ENCODE measurements around the gene NKIRAS2.

NKIRAS2 gene

DNA sequence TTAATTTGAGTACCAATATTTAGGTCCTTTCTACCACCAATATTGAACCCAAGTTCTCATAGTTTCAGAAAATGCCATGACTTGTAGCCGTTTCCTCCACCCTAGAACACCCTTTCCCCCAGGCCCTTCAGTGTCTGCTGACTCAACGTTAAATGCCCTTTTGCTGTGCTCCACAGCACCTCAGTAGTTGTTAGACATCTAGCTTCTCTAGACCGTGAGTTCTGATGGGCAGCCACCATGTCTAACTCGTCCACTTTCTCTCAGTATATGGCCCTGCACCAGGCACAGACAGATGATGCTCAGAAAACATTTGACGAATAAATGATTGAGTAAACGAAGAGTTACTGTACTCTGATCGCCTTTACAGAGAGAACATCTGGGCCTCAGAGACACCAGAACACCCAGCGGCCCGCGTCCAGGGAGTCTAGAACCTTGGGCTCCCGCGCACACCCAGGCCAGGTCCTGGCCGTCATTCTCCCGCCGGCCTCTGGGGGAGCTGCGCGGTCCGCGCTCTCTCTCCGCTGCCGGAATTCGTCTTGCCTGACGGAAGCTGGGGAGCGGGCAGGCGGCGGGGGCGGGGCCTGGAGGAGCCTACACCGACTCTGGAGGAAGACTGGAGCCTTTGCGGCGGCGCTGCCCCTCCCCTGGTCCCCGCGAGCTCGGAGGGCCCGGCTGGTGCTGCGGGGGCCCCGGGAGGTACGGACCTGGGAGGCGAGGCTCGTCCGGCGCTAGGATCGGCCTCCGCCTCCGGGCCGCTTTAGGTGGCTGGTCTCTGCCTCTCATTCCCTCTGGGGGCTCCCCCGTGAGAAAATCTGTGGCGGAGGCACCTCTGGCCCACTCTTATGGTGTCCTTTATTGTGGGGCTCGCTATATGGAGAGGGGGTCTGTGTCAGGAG is at the start of gene NKIRAS2:
TSS of gene NKIRAS2 (plus strand) at position 582 of the 896 bp plus-strand sequence. CDS start 1,488 bp downstream, outside the sequence.
- peak; percentile 93 for DNase-seq

DNA sequence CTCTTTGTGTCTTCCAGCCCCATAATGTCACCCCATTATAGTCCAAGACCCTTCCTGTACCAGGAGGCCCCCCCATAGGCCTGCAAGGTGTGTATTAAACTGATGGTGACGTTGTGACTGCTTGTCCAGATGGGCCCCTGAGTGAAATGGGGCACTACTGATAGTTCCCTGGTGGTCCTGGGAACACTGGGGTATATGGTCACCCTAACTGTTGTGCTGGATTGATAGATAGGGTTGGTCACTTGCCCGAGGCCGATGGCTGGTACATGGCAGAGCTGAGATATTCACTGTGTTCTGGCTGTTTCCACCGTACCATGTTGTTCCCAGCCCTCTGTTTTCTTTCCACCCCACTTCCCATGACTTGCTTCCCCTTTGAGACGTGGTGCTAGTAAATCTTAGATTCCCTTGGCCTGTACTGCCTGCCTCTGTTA is 49.0 kb upstream of the NKIRAS2 start:
- no peak for DNase-seq

DNA sequence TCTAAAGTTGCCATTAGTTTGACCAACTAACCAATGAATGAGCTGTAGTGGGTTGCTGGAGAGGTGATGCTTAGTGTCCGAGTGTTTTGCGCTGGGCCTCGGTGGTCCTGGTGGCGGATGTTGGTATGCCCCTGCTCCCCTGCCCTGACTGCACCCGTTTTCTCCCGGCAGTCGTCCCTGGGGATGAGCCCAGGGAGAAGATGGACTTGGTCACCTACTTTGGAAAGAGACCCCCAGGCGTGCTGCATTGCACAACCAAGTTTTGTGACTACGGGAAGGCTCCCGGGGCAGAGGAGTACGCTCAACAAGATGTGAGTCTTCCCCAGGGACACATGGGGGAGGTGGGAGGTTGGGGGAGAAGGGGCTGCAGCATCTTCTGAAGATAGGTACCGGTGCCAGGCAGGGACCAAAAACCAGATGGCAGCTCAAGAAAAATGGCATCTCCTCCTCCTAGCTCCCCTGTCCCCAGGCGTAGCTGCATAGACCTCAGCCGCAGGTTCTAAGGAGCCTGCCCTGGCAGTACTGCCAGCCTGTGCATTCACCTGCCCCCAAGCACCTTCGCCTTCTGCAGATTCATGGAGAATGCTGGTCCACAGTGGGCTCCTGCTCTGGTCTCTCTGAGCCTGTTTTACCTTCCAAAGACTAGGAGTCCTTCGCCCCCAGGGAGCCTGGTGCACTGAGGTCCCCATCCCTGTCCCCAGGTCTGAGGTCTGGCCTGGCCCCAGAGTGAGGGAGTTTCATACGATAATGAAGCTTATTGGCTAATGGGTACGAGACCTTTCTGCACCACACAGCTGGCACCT is 48.0 kb upstream of the NKIRAS2 start:
- DNase-seq = no peak

DNA sequence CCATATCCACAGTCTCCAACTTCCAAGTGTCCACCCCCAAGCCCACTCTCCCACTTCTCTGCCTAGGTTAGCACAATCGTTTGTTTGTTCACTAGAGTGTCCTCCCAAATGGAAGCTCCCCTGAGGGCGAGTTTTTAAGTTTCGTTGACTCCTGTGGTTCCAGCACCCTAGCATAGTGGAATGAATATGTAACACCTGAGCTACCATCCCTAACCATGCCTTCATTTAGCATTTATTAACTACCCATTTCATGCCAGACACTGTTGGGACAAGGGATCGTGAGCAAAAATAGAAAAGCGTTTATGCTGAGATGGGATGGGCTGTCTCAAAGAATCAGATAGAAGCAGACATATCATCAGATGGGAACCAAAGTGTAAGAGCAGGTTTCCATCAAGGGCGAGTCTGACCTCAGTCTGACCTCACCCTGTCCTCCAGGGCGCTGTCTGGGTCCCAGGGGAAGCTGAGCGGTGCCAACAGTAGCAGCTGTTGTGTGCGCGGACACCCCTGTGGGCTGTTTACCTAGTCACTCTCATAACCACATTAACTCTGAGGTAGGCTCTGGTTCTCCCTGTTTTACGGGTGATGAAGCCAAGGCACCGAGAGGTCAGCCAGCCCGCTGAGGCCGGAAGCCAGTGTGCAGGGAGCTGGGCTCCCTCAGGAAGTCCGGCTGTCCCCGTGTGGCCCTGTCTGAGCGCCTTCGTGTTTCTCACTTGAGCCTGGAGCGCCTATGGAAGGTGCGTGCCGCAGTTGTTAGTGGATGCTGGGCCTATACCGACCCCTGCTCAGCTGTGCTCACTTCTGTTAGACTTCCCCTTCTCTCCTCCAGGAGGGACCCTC is 47.1 kb upstream of the NKIRAS2 start:
- no peak for DNase-seq

- DNase-seq = no peak
These were observed 46.5 kb upstream of the NKIRAS2 start for GRCh38 chr17:41973408-41973811.

- DNase-seq = no peak
These were observed 45.9 kb upstream of the NKIRAS2 start for GRCh38 chr17:41974031-41974430.

- DNase-seq = no peak
These were observed 45.2 kb upstream of the NKIRAS2 start for GRCh38 chr17:41974658-41975057.

DNA sequence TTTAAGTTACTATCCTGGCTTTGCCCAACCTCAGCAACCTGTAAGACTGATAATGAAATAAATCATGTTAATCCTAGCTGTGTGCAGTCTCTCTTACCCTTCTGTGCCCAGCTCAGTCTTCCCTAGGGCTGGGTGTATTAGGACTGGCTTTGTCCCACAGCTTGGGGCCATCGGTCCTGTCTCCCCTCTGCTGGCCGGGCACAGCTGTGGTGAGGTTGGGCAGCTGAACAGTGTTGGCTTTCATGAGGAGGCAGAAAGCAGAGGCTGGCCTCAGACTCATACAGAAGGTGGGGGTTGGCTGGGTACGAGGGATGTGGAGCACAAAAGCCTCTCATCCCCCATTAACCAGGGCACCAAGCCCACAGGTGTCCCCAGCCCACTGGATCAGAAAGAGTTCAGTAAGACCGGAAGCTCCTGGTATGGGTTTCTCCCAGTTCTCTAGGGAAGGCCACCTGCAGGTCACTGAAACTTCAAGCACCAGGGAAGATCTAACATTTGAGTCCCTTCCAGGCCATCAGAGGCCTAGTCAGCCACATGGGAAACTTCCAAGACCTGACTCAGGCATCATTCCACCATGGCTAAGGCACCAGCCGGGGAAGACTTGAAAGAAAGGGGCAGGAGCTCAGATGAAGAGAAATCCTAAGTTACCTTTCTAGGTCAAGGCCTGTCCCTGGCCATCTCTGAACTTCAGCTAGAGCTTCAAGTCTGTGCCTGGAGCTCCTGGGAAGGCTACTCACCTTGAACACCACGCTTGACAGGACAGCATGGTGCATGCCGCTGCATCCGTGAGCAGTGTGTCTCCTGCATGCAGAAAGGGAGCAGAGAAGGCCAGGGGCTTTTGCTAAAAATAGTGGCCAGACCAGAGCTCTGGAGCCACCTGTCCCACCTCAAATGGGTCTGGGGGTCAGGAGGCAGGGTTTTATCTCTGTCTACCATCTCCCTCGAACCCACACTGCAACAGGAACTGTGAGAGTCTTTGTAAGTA is 44.5 kb upstream of the NKIRAS2 start:
- DNase-seq = no peak

DNA sequence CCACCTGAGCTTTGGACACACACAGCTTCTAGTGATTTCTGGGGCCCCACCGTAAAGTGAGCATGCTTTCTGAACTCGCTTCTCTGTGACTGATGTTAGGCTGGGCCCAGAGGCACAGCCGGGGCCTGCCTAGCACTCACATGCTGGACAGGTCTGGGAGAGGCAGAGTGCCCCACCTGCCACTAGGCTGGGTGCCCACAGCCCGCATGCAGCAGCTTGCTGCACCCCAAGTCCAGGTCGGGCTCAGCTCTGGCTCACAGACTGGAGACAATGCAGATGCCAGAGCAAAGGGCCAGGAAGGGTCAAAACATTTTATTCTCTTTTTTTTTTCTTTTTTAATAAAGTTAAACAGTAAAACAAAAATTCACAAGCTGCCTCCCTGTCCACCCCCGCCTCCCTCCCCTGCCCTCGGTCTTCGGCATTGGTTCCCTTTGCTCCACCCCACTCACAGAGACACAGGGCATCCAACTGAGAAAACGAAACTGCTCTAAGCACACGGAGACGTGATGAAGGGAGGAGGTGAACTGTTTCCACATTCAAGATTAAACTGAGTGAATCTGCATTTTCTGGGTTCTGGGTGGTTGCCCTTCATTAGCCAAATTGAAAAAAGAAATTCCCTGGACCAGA is 43.6 kb upstream of the NKIRAS2 start:
- DNase-seq = no peak

DNA sequence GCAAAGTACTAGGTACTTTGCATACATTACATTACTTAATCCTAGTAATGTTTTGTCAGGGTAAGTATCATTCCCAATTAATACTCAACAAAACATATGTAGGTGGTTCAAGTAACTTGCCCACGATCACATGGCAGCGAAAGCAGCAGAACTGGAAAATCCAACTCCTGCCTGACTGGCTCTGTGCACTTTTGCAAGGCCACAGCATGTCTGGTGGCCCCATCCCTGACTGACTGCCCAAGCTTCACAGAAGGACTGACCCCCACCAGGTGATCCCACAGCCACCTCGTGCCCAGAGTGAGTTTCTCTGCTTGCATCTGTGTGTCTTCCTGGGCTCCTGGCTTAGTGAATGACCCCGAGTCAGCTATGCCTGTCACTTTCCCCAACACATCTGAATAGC is 41.9 kb upstream of the NKIRAS2 start:
- DNase-seq = no peak

DNA sequence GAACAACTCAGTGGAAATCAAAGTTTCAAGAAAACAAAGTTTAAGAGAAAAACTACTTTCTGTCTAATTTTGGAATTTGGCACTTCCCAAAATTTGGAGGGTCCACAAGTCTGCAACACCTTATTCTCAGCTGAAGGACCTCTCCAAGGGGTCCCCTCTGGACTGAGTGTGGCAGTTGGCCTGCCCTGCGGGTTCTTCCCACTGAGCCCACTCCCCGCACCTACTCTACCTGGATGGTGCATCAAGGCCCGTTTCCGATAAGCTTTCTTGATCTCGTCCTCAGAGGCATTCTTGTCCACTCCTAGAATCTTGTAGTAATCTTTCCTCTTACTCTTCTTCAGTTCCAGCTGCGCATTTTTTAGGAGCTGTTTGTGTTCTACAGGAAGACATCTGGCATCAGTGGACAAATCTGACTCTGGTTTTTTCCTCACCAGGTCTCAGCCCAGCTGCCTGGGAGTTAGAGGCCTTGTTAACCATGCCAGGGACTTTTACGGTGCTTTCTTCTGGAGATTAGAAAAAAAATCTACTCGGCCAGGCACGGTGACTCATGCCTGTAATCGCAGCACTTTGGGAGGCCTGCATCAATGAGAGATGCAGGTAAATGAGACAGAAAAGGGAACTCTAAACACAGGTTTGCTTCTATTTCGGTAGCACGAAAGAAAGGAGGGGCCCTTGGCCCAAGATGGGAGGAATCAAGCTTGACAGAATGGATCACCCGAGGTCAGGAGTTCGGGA is 37.7 kb upstream of the NKIRAS2 start:
- no peak for DNase-seq

DNA sequence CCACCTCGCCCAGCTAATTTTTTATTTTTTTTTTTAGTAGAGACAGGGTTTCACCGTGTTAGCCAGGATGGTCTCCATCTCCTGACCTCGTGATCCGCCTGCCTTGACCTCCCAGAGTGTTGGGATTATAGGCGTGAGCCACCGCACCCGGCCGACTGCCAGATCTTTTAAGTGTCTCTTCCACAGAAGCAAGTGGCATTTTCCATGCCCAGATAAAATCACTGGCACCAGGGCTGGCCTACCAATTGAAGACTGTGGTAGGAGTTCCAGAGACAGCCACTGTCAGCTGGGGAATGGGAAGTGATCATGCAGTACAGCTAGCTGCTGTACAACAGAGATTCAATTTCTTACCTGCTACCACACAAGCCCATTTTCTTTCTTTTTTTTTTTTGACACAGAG is 35.4 kb upstream of the NKIRAS2 start:
- no peak for DNase-seq

GRCh38 chr17:41985919-41986318 is 34.0 kb upstream of the NKIRAS2 start:
- DNase-seq = no peak

DNA sequence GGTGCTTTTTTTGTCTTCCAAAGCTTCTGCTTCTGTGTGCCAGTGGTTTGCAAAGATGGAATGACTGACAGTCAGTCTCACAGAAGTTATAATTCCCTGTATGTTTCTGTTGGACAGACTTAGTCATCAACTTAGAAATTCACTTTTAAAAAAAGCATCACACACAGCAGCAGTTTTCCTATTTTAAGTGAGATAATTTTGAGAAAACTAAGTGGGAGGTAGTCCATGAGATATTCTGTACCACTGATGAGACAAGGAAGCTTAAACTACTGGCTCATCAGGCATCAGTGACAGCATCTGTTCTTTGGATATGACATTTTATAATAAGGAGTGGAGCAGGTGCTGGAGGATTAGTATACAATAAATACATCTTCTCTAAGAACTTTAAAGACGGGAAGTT is 33.3 kb upstream of the NKIRAS2 start:
- DNase-seq = no peak

GRCh38 chr17:41987642-41988041 is 32.2 kb upstream of the NKIRAS2 start:
- DNase-seq = no peak

GRCh38 chr17:41988418-41988817 is 31.5 kb upstream of the NKIRAS2 start:
- DNase-seq = no peak

- DNase-seq = no peak
These were observed 30.0 kb upstream of the NKIRAS2 start for GRCh38 chr17:41989702-41990419.

DNA sequence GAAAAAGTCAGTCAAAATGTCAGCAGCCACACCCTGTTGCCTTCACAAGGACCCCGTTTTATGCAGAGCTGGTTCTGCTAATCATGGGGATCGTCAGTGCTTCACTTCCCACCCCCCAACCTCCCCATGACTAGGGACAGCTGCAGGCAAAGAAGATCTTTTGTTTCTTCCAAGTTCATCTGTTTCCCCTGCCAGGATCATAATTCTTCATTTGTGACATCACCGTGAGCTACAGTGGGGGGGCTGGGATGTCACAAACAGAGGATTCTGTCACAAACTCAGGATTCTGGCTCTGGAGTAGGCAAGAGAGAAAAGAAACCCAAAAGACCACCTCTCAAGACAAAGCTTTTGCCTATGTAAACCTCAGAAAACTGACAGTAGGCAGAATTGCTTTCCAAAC is 27.3 kb upstream of the NKIRAS2 start:
- DNase-seq = no peak

DNA sequence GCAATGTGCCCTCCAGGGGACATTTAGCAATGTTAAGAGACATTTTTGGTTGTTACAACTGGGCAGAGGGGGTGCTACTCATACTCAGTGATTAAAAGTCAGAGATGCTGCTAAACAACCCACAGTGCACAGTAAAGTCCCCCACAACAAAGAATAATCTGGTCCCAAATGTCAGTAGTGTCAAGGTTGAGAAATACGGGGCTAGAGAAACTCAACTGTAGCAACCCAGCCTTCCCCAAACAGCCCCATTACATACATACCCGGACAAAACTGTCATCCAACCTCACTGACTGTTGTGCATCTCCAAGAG is 23.1 kb upstream of the NKIRAS2 start:
- DNase-seq = no peak

DNA sequence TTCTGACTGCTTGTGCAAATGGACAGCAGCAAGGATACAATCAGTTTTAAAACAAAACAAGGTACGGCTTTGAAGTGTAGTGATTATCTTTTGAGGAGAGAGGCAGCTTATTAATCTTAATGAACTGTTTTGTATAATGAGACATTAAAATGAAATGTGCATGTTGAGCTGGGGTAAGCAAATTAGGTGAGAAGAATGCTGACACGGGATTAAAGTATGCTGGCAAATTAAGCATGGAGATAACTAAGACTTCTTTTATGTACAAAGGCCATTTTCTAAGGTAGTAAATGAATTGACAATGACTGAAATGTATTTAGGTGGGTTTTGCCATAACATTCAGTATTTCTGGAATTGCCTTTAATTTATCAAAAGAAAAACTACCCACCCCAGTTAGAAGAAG is 21.4 kb upstream of the NKIRAS2 start:
- no peak for DNase-seq
